Mesodermal cell (in vitro differentiated cells): ENCODE measurements around the gene GID8.

Source experiments
- H3K27ac ChIP-seq: 2 replicates; pipeline ENCODE4 v1.7.0; 2013; ENCODE audit warnings: mild to moderate bottlenecking, low read depth, low read length, moderate library complexity; ENCODE audit not compliant: severe bottlenecking
- H3K36me3 ChIP-seq: 2 replicates; pipeline ENCODE4 v1.7.1; 2013; ENCODE audit warnings: mild to moderate bottlenecking, low read length, moderate library complexity; ENCODE audit not compliant: control insufficient read depth, insufficient read depth
- H3K4me1 ChIP-seq: one replicate; pipeline ENCODE4 v1.7.1; 2013; ENCODE audit warnings: mild to moderate bottlenecking, low read length; ENCODE audit not compliant: insufficient read depth, control insufficient read depth, poor library complexity, severe bottlenecking
- H3K4me3 ChIP-seq: 2 replicates; pipeline ENCODE4 v1.7.0; 2013; ENCODE audit warnings: low read length, control low read depth, mild to moderate bottlenecking; ENCODE audit not compliant: insufficient read depth, poor library complexity, severe bottlenecking; ENCODE audit errors: extremely low read depth
- H3K9me3 ChIP-seq: 2 replicates; pipeline ENCODE4 v1.7.1; 2013; ENCODE audit warnings: mild to moderate bottlenecking, low read length, moderate library complexity; ENCODE audit not compliant: control insufficient read depth
- WGBS, 2 experiments: methylation state at CpG; one replicate each; pipeline ENCODE4 v1.1.5; 2013; ENCODE audit warnings: missing lambda C conversion rate in 2 of 2; ENCODE audit not compliant: insufficient coverage in 2 of 2; 5-methylcytosine and 5-hydroxymethylcytosine counted together

GID8 gene

GRCh38 chr20:62944746-62945145 is 6.8 kb downstream of the GID8 start:
- 91 to 97% methylated on average over 7 to 8 of the region's 10 CpGs for WGBS, 2 experiments
- Histone ChIP-seq H3K4me3 (no peak overlapping the region), H3K27ac (no peak overlapping the region), H3K9me3 (no peaks in the 10 kb centered on the region), H3K36me3 (peaks cover 93% of the 10 kb centered on the region), H3K4me1 (no peaks in the 10 kb centered on the region)

GRCh38 chr20:62945771-62946339 is 7.9 kb downstream of the GID8 start:
- Histone ChIP-seq H3K4me3 (no peak overlapping the region), H3K9me3 (no peaks in the 10 kb centered on the region), H3K36me3 (peaks cover 97% of the 10 kb centered on the region), H3K27ac (no peak overlapping the region), H3K4me1 (no peaks in the 10 kb centered on the region)
- 98 to 99% methylated on average over 23 to 25 of the region's 25 CpGs for WGBS, 2 experiments

GRCh38 chr20:62946918-62947317 is 9.0 kb downstream of the GID8 start:
- no peaks in the 10 kb centered on the region for H3K4me1 ChIP-seq
- no peaks in the 10 kb centered on the region for H3K9me3 ChIP-seq
- no peak overlapping the region for H3K4me3 ChIP-seq
- peaks cover 89% of the 10 kb centered on the region for H3K36me3 ChIP-seq
- WGBS, 2 experiments = 89 to 98% methylated on average over 8 to 10 of the region's 10 CpGs
- no peak overlapping the region for H3K27ac ChIP-seq

DNA sequence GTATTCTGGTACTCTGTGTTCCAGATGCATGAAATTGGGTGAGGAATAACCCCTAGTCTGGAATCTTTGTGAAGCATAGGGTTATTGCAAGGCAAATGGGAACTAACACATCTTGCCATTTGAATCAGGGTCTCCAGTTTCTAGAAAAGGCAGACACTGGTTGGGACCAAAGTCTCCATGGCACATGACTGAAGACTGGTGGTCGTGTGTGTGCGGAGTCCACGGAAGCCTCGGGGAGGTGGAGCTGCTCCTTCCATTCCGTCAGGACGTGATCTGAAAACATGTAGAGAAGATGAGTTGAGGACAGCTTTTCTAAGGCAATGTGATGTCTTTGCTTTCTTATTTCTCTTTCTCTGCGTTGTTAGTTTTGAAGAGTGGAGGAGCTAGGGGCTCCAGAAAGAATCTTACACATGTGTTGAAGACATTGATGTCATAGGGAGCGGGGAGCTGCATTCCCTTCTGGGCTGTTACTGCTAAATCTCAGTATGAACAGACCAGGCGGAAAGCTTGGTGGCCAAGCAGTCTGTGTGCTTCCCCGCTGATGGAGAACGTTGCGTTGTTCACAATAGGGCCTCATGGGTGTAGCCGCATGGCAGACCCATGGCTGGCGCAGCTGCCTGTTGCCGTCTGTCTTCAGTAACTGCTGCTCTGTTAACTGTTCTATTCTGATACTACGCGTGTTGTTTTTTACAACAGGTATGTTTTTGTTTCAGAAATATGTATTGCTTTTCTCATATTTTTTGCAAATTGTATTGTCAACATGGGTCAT is 9.8 kb downstream of the GID8 start:
- Histone ChIP-seq H3K9me3 (no peaks in the 10 kb centered on the region), H3K27ac (no peak overlapping the region), H3K36me3 (peaks cover 81% of the 10 kb centered on the region), H3K4me1 (no peaks in the 10 kb centered on the region), H3K4me3 (no peak overlapping the region)
- WGBS, 2 experiments = 88 to 93% methylated on average over 14 to 16 of the region's 17 CpGs

DNA sequence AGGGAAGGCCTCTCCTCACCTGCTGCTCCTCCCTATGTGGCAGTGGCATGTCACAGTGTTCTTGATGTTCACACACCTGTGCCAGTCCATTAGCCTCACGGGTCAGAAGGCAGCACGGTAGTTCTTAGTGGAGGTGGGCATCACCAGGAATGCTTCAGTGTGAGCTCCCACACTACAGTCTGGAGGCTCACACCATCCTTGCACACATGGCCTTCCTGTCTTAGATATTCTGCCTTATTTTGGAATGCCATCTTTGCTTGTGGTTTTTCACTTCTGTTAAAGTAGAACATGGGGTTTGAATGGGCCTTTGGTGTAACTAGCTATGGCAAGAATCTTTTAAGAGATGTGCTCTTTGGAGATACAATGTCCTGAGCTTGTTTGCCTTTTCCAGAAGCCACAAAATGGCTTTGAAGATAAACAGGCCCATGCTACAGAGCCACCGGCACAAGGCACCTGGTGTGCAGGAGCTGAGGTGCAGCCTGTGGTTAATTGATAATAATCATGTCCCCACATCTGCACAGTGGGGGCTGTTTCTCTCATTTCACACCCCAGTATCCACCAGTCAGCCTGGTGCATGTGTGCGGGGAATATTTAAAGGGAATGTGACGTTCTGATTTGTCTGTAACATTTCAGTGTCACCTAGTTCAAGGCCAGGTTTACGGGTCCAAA is 11.3 kb downstream of the GID8 start:
- Histone ChIP-seq H3K9me3 (no peaks in the 10 kb centered on the region), H3K27ac (no peak overlapping the region), H3K4me1 (peaks cover 8% of the 10 kb centered on the region), H3K36me3 (peaks cover 65% of the 10 kb centered on the region), H3K4me3 (no peak overlapping the region)
- 98 to 100% methylated on average over 3 to 5 of the region's 6 CpGs for WGBS, 2 experiments

- H3K36me3 ChIP-seq = peaks cover 58% of the 10 kb centered on the region
- H3K27ac ChIP-seq = no peak overlapping the region
- H3K4me3 ChIP-seq = no peak overlapping the region
- H3K4me1 ChIP-seq = peaks cover 13% of the 10 kb centered on the region
- WGBS, 2 experiments = 94 to 96% methylated on average over 4 to 12 of the region's 12 CpGs
- no peaks in the 10 kb centered on the region for H3K9me3 ChIP-seq
These were observed 12.0 kb downstream of the GID8 start for GRCh38 chr20:62949962-62950361.

DNA sequence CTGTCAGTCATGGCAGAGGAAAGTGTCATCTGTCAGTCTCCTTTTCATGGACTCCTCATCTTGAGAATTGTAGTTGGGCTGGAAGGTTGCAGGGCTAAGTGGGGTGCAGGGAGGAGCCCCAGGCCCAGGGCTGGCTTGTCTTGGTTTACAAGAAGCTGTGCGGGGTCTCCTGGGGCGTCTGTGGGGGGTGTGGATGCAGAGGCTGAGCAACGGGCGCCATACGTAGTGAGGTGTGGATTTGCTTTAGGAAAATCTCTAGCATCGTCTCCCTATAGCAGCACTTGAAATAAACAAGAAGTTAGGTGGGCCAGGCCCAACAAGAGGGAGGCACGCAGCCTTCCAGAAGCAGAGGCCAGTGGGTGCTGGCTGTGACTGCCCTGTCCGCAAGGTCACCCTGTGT is 12.8 kb downstream of the GID8 start:
- Histone ChIP-seq H3K27ac (no peak overlapping the region), H3K4me3 (no peak overlapping the region), H3K9me3 (no peaks in the 10 kb centered on the region), H3K36me3 (peaks cover 51% of the 10 kb centered on the region), H3K4me1 (peaks cover 13% of the 10 kb centered on the region)
- 94 to 100% methylated on average over 6 to 8 of the region's 8 CpGs for WGBS, 2 experiments

GRCh38 chr20:62951143-62951895 is 13.4 kb downstream of the GID8 start:
- Histone ChIP-seq H3K4me1 (peaks cover 16% of the 10 kb centered on the region), H3K36me3 (peaks cover 45% of the 10 kb centered on the region), H3K9me3 (no peaks in the 10 kb centered on the region), H3K27ac (no peak overlapping the region), H3K4me3 (no peak overlapping the region)
- WGBS, 2 experiments = 96 to 98% methylated on average over 9 to 10 of the region's 11 CpGs

DNA sequence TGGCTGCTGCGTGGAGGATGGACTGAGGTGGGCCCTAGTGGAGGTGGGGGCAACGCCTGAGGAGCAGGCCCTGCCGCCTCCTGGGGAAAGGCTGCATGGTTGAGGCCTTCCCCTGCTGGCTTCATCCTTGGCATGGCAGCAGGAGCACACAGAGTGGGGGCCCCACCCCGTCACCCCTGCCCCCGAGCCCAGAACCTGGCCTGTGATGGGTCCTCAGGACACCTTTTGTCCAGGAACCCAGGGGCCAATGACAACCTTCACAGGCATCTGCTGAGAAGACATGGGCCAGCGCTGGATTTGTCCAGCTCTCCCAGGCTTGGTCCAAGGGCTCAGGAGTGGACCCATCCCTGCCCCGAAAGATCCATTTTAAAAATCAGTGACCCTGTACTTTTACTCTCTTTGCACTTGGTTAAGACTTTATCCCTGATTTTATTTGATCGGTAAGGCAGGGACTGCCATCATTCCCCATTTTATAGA is 14.0 kb downstream of the GID8 start:
- no peaks in the 10 kb centered on the region for H3K9me3 ChIP-seq
- WGBS, 2 experiments = 94% methylated on average over 6 to 8 of the region's 8 CpGs
- H3K36me3 ChIP-seq = peaks cover 39% of the 10 kb centered on the region
- no peak overlapping the region for H3K27ac ChIP-seq
- H3K4me1 ChIP-seq = peaks cover 19% of the 10 kb centered on the region
- no peak overlapping the region for H3K4me3 ChIP-seq

DNA sequence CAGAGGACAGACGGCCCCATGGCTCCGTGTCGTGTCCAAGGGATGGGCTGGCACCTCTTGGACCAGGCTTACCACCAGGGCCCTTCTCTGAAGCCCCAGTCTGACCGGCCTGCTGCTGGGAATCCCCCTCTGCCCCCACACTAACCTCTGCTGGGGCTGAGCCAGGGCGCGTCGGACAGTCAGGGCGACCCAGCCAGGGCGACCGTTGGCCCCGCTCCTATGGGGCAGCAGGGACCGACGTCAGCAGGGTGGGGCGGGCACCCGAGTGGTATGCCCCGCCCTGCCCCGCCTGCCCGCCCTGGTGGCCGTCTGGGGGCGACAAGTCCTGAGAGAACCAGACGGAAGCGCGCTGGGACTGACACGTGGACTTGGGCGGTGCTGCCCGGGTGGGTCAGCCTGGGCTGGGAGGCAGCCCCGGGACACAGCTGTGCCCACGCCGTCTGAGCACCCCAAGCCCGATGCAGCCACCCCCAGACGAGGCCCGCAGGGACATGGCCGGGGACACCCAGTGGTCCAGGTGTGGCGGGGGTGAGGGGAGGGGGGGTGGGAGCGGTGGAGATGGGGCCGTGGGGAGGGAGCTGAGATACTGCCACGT is 14.5 kb downstream of the GID8 start, which contains the start of gene SLC17A9:
Gene SLC17A9, plus strand, starts transcription at position 337 of the 595 bp plus-strand sequence. Its CDS starts 122 bp downstream, at position 459.
- H3K9me3 ChIP-seq = no peaks in the 10 kb centered on the region
- peak within 1 kb of the TSS; percentile 73 for H3K27ac ChIP-seq
- peaks cover 19% of the 10 kb centered on the region for H3K4me1 ChIP-seq
- H3K36me3 ChIP-seq = peaks cover 33% of the 10 kb centered on the region
- WGBS, 2 experiments = 44% methylated on average over 23 to 30 of the region's 37 CpGs
- peak within 1 kb of the TSS; percentile 19 for H3K4me3 ChIP-seq
